ENCODE data around the gene ETNK2.

- no peak for TF ChIP-seq POLR2AphosphoS5 (IDR thresholded peaks at IDR 0.05; ENCODE audit: low read depth, low read length)
- TF ChIP-seq TAF1 (IDR thresholded peaks at IDR 0.05; ENCODE audit: borderline replicate concordance, low read depth, low read length): no peak
- no peak for TF ChIP-seq POLR2A (IDR thresholded peaks at IDR 0.05; ENCODE audit: low read depth, low read length)
Observed at GRCh38 chr1:204186597-204186996, 34.8 kb upstream of the ETNK2 start.

All from GM12892 (cell line).